CD14-positive monocyte (primary cell): ENCODE measurements around the gene SGCA. TPM values are rescaled to one million over a fixed set of nuclear protein-coding genes. Genes with fewer than 3 reads are reported as not detected.

Source experiments
- DNase-seq, 3 donors: peaks; one replicate each; pipeline ENCODE4 v3.0.0-alpha.2; 2011 to 2022
- H2AFZ ChIP-seq: 2 replicates; pipeline ENCODE4 v1.6.0; 2012; ENCODE audit warnings: mild to moderate bottlenecking, low read depth, low read length, inconsistent platforms; ENCODE audit not compliant: insufficient read depth, poor library complexity, severe bottlenecking
- H3K27ac ChIP-seq, 2 donors: 1 replicate in 1 of 2; 2 replicates in 1 of 2; pipeline ENCODE4 v1.5.1; 2012 to 2013; ENCODE audit warnings: low read length in 2 of 2, control low read depth in 1 of 2, inconsistent platforms in 1 of 2, low read depth in 1 of 2, mild to moderate bottlenecking in 1 of 2
- H3K27me3 ChIP-seq, 2 donors: one replicate each; pipeline versions ENCODE4 v1.6.0 to v1.6.1; 2011 to 2013; ENCODE audit warnings: low read length in 2 of 2; ENCODE audit not compliant: control insufficient read depth in 2 of 2, insufficient read depth in 2 of 2
- H3K36me3 ChIP-seq, 2 donors: replicated peaks in 1 of 2; 1 replicate in 1 of 2; 2 replicates in 1 of 2; pipeline versions ENCODE4 v1.5.1 to v1.6.1; 2012 to 2013; ENCODE audit warnings: low read length in 2 of 2, control low read depth in 1 of 2, inconsistent platforms in 1 of 2, mild to moderate bottlenecking in 1 of 2; ENCODE audit not compliant: insufficient read depth in 2 of 2, control insufficient read depth in 1 of 2
- H3K4me1 ChIP-seq, 2 donors: 1 replicate in 1 of 2; 2 replicates in 1 of 2; pipeline versions ENCODE4 v1.5.1 to v1.6.1; 2012 to 2013; ENCODE audit warnings: low read length in 2 of 2, control low read depth in 1 of 2, inconsistent platforms in 1 of 2, mild to moderate bottlenecking in 1 of 2, moderate library complexity in 1 of 2; ENCODE audit not compliant: insufficient read depth in 2 of 2, control insufficient read depth in 1 of 2
- H3K4me2 ChIP-seq: replicated peaks from 2 replicates; pipeline ENCODE3; 2012; ENCODE audit warnings: low read length, moderate library complexity, mild to moderate bottlenecking; ENCODE audit not compliant: poor library complexity, severe bottlenecking; ENCODE audit errors: extremely low read depth
- H3K4me3 ChIP-seq, 3 experiments: fragments of 200-600 bp in 1 of 3; sonication (generic) in 1 of 3; replicated peaks in 1 of 3; 1 replicate in 2 of 3; 2 replicates in 1 of 3; pipeline ENCODE4 v1.5.1; 2011 to 2013; ENCODE audit warnings: low read length in 3 of 3, mild to moderate bottlenecking in 3 of 3, control low read depth in 2 of 3, low read depth in 2 of 3, inconsistent platforms in 1 of 3, moderate library complexity in 1 of 3
- H3K79me2 ChIP-seq: 2 replicates; pipeline ENCODE4 v1.6.0; 2012; ENCODE audit warnings: mild to moderate bottlenecking, control low read depth, inconsistent platforms, low read length, moderate library complexity; ENCODE audit not compliant: insufficient read depth
- H3K9ac ChIP-seq: 2 replicates; pipeline ENCODE4 v1.6.0; 2017; ENCODE audit warnings: low read length, mild to moderate bottlenecking; ENCODE audit not compliant: insufficient read depth, poor library complexity, severe bottlenecking
- H3K9me3 ChIP-seq, 2 donors: replicated peaks in 1 of 2; 1 replicate in 1 of 2; 2 replicates in 1 of 2; pipeline versions ENCODE4 v1.5.1 to v1.6.1; 2012 to 2013; ENCODE audit warnings: low read length in 2 of 2, control low read depth in 1 of 2; ENCODE audit not compliant: control insufficient read depth in 1 of 2, insufficient read depth in 1 of 2
- H4K20me1 ChIP-seq: 2 replicates; pipeline ENCODE4 v1.6.0; 2012; ENCODE audit warnings: mild to moderate bottlenecking, low read length, control low read depth, moderate library complexity; ENCODE audit not compliant: insufficient read depth
- H3K27ac Mint-ChIP-seq, 7 donors: one replicate each; pipeline ENCODE4 v1.8.0; 2020; ENCODE audit warnings: mild to moderate bottlenecking in 7 of 7, mixed read lengths in 7 of 7, moderate library complexity in 6 of 7, inconsistent platforms in 2 of 7
- H3K27me3 Mint-ChIP-seq, 3 donors: one replicate each; pipeline ENCODE4 v1.8.0; 2021 to 2022; ENCODE audit warnings: low read depth in 3 of 3, mild to moderate bottlenecking in 3 of 3, mixed read lengths in 3 of 3, moderate library complexity in 3 of 3, inconsistent platforms in 1 of 3
- H3K36me3 Mint-ChIP-seq, 2 donors: one replicate each; pipeline ENCODE4 v1.8.0; 2020; ENCODE audit warnings: mixed read lengths in 2 of 2, inconsistent platforms in 1 of 2, mild to moderate bottlenecking in 1 of 2
- H3K4me1 Mint-ChIP-seq: one replicate; pipeline ENCODE4 v1.8.0; 2020; ENCODE audit warnings: mild to moderate bottlenecking, mixed read lengths
- H3K4me3 Mint-ChIP-seq, 2 donors: one replicate each; pipeline ENCODE4 v1.8.0; 2020; ENCODE audit warnings: mild to moderate bottlenecking in 2 of 2, mixed read lengths in 2 of 2, moderate library complexity in 1 of 2
- H3K9me3 Mint-ChIP-seq, 7 donors: one replicate each; pipeline ENCODE4 v1.8.0; 2020 to 2022; ENCODE audit warnings: mixed read lengths in 7 of 7, mild to moderate bottlenecking in 6 of 7, moderate library complexity in 6 of 7, inconsistent platforms in 2 of 7
- CTCF ChIP-seq: fragments of 200-600 bp; IDR thresholded peaks from one replicate; pipeline ENCODE4 v1.8.0; 2022; ENCODE audit warnings: antibody characterized with exemption, mild to moderate bottlenecking
- WGBS: methylation state at CpG from one replicate; pipeline ENCODE4 v1.1.5; 2013; ENCODE audit warnings: missing lambda C conversion rate; ENCODE audit not compliant: insufficient coverage; 5-methylcytosine and 5-hydroxymethylcytosine counted together
- intact Hi-C, 2 donors: fragments of 100-400 bp; cut with micrococcal nuclease; formaldehyde crosslinking; loops; one replicate each; pipeline versions ENCODE4 v1.15.0 to v1.15.1; 2023
- polyA plus RNA-seq, 3 donors: library from polyadenylated mRNA; depleted of rRNA in 1 of 3; unstranded in 2 of 3; stranded (reverse) in 1 of 3; fragments of 300-500 nt in 2 of 3; fragments of >200 nt in 1 of 3; fragmentation: Illumina TruSeq in 2 of 3; gene quantifications; 1 replicate in 2 of 3; 2 replicates in 1 of 3; pipeline ENCODE4 v1.2.3, GENCODE V29; 2012 to 2021

The SGCA gene
- polyA plus RNA-seq, 3 donors = 0.27 to 0.89 (median 0.53) TPM

DNA sequence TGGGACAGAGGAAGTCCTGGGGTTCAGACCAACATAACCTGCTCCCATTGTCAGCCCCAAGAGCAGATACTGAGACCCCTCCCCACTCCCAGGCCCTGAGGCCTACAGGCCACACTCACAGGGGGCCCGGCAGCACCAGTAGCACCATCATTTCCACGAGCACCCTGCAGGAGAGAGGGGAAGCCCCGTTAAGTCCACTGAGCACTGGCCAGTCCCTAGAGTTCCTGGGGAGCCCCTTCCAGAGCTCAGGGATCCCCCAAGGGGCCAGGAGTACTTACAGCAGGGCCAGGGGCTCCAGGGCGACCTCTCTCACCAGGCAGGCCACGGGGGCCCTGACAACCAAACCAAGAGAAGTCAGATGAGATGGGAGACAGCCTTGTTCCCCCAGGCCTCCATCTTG is 30.2 kb downstream of the SGCA start:
- DNase-seq = no peak
- Histone ChIP-seq H3K9me3 (no peaks in the 10 kb centered on the region), H3K4me3 (no peak overlapping the region), H3K4me1 (peaks cover 15 to 16% of the 10 kb centered on the region in 2 donors), H3K4me2 (no peak overlapping the region), H3K79me2 (no peaks in the 10 kb centered on the region), H3K27ac (no peak overlapping the region), H2AFZ (no peak overlapping the region), H3K9ac (no peak overlapping the region), H3K27me3 (peaks cover 1 to 19% of the 10 kb centered on the region in 2 donors), H3K36me3 (no peaks in the 10 kb centered on the region), H4K20me1 (no peaks in the 10 kb centered on the region)
- WGBS = 88% methylated on average over 5 of the region's 5 CpGs
- no peak for TF ChIP-seq CTCF
- intact Hi-C loops = loop anchor here in 1 of 2 donors (5.0 kb wide), 1 partner anchor 34 kb away; no protein-coding TSS in a partner anchor
- H3K4me1 Mint-ChIP-seq = peaks cover 15% of the 10 kb centered on the region
- H3K4me3 Mint-ChIP-seq = no peak overlapping the region
- H3K27ac Mint-ChIP-seq = peak overlapping the region in 1 of 7 donors; percentile 15
- H3K27me3 Mint-ChIP-seq = peaks cover 24 to 47% (median 35%) of the 10 kb centered on the region in 3 donors
- H3K9me3 Mint-ChIP-seq = peaks cover 0 to 9% (median 3%) of the 10 kb centered on the region in 7 donors
- peaks cover 1 to 2% of the 10 kb centered on the region in 2 donors for H3K36me3 Mint-ChIP-seq

- Histone ChIP-seq H3K4me1 (peaks cover 17 to 20% of the 10 kb centered on the region in 2 donors), H3K9ac (no peak overlapping the region), H3K4me2 (no peak overlapping the region), H3K9me3 (peaks cover 0 to 4% of the 10 kb centered on the region in 2 donors), H3K36me3 (no peaks in the 10 kb centered on the region), H4K20me1 (no peaks in the 10 kb centered on the region), H2AFZ (no peak overlapping the region), H3K4me3 (no peak overlapping the region), H3K27me3 (peaks cover 8 to 27% of the 10 kb centered on the region in 2 donors), H3K79me2 (no peaks in the 10 kb centered on the region), H3K27ac (no peak overlapping the region)
- peak overlapping the region in 1 of 7 donors; percentile 13 for H3K27ac Mint-ChIP-seq
- H3K9me3 Mint-ChIP-seq = peaks cover 0 to 9% (median 5%) of the 10 kb centered on the region in 7 donors
- peaks cover 19% of the 10 kb centered on the region for H3K4me1 Mint-ChIP-seq
- 91% methylated on average over 2 of the region's 6 CpGs for WGBS
- H3K27me3 Mint-ChIP-seq = peaks cover 30 to 55% (median 43%) of the 10 kb centered on the region in 3 donors
- TF ChIP-seq CTCF = no peak
- H3K36me3 Mint-ChIP-seq = peaks cover 5% of the 10 kb centered on the region in 2 donors
- intact Hi-C loops = loop anchor here in 1 of 2 donors (5.0 kb wide), 1 partner anchor 35 kb away; no protein-coding TSS in a partner anchor
- peak in 1 of 3 donors; percentile 33 for DNase-seq
- peak overlapping the region in 1 of 2 donors; percentile 7 for H3K4me3 Mint-ChIP-seq
Measured at GRCh38 chr17:50196826-50197225, 31.0 kb downstream of the SGCA start.
